HepG2 (cell line): ENCODE measurements around the gene CCDC154. TPM values are rescaled to one million over a fixed set of nuclear protein-coding genes. Genes with fewer than 3 reads are reported as not detected.

Experiments
- ATAC-seq: fragments of 200-7000 bp; cut with Tn5 transposase; 3 replicates; pipeline ENCODE4 v1.9.1; 2020; ENCODE audit warnings: mild to moderate bottlenecking, moderate library complexity
- BruUV-seq: library from RNA; stranded (reverse); fragments of 400-500 nt; replicated peaks from 2 replicates; lab custom pipeline; 2021; lab: Mats Ljungman, UMichigan
- CTCF ChIA-PET: fragments of 300-600 bp; formaldehyde crosslinking; extraction: SDS; loops from one replicate; lab custom pipeline; 2021; ENCODE audit warnings: low total read pairs, inconsistent platforms, low intra/inter-chr PET ratio; lab: Yijun Ruan, JAX
- POLR2A ChIA-PET: fragments of 350-600 bp; sonication (Branson Sonifier 250); formaldehyde crosslinking; loops from one replicate; lab custom pipeline; 2020; ENCODE audit warnings: antibody characterized with exemption, inconsistent platforms; lab: Yijun Ruan, JAX
- DNase-seq: peaks from one replicate; pipeline ENCODE4 v3.0.0-alpha.2; 2015; ENCODE audit warnings: low spot score
- FAIRE-seq: peaks from 3 replicates; lab custom pipeline; 2011; peaks lifted over from hg19 to GRCh38; lab: Jason Lieb, UNC
- H2AFZ ChIP-seq: one replicate; pipeline ENCODE4 v1.6.1; 2011; ENCODE audit warnings: low read length, inconsistent platforms
- H3K27ac ChIP-seq: fragments of 300-600 bp; 3 replicates; pipeline ENCODE4 v1.8.0; 2011; ENCODE audit warnings: mixed run types, mild to moderate bottlenecking, mixed read lengths, low read length, inconsistent platforms; ENCODE audit not compliant: insufficient read depth; ENCODE audit errors: extremely low read length
- H3K27me3 ChIP-seq, 2 experiments: fragments of 200-600 bp in 1 of 2; 2 replicates in 1 of 2; 3 replicates in 1 of 2; pipeline versions ENCODE4 v1.6.0 to v1.8.0; 2011; ENCODE audit warnings: low read length in 2 of 2, mild to moderate bottlenecking in 2 of 2, moderate library complexity in 2 of 2, inconsistent platforms in 1 of 2; ENCODE audit not compliant: insufficient read depth in 2 of 2, control insufficient read depth in 1 of 2
- H3K36me3 ChIP-seq, 2 experiments: fragments of 200-600 bp in 1 of 2; replicated peaks in 1 of 2; 2 replicates in 1 of 2; 3 replicates in 1 of 2; pipeline versions ENCODE4 v1.5.1 to v1.8.0; 2011; ENCODE audit warnings: low read length in 2 of 2, inconsistent platforms in 1 of 2; ENCODE audit not compliant: insufficient read depth in 2 of 2, control insufficient read depth in 1 of 2
- H3K4me1 ChIP-seq: 2 replicates; pipeline ENCODE4 v1.5.1; 2012; ENCODE audit warnings: low read length, inconsistent platforms; ENCODE audit not compliant: insufficient read depth
- H3K4me2 ChIP-seq: 2 replicates; pipeline ENCODE4 v1.6.0; 2011; ENCODE audit warnings: low read depth, low read length, inconsistent platforms
- H3K4me3 ChIP-seq, 3 experiments: fragments of 200-600 bp in 1 of 3; sonication (generic), shearing (Covaris generic) in 1 of 3; replicated peaks in 1 of 3; 2 replicates each; pipeline ENCODE4 v1.5.1; 2011 to 2016; ENCODE audit warnings: low read length in 3 of 3, inconsistent platforms in 2 of 3, low read depth in 2 of 3, mild to moderate bottlenecking in 2 of 3, control low read depth in 1 of 3, mixed read lengths in 1 of 3; ENCODE audit not compliant: insufficient read depth in 1 of 3
- H3K79me2 ChIP-seq: one replicate; pipeline ENCODE4 v1.6.1; 2011; ENCODE audit warnings: low read length, inconsistent platforms; ENCODE audit not compliant: insufficient read depth
- H3K9ac ChIP-seq: 2 replicates; pipeline ENCODE4 v1.6.0; 2011; ENCODE audit warnings: mild to moderate bottlenecking, low read depth, low read length, inconsistent platforms; ENCODE audit not compliant: insufficient read depth
- H3K9me3 ChIP-seq: 2 replicates; pipeline ENCODE4 v1.5.1; 2012; ENCODE audit warnings: mild to moderate bottlenecking, low read length
- H4K20me1 ChIP-seq: 2 replicates; pipeline ENCODE4 v1.6.0; 2011; ENCODE audit warnings: inconsistent platforms, mild to moderate bottlenecking, low read length, moderate library complexity; ENCODE audit not compliant: insufficient read depth
- E2F1 ChIP-seq: sonication (generic); formaldehyde crosslinking; IDR thresholded peaks from 2 replicates; pipeline ENCODE4 v1.5.0; 2020; ENCODE audit warnings: missing genetic modification reagents
- ETV5 ChIP-seq: IDR thresholded peaks from 2 replicates; pipeline ENCODE4 v1.6.1; 2018; ENCODE audit warnings: missing biosample characterization, missing genetic modification reagents, inconsistent platforms, borderline replicate concordance
- HDAC2 ChIP-seq: sonication (generic); formaldehyde crosslinking; IDR thresholded peaks from 2 replicates; pipeline ENCODE4 v1.4.0; 2020; ENCODE audit warnings: missing genetic modification reagents
- IKZF1 ChIP-seq: fragments of 450-650 bp; IDR thresholded peaks from 2 replicates; pipeline ENCODE4 v1.7.1; 2016
- MEIS2 ChIP-seq: sonication (generic); formaldehyde crosslinking; IDR thresholded peaks from 2 replicates; pipeline ENCODE4 v1.9.0; 2021; ENCODE audit warnings: mild to moderate bottlenecking, missing genetic modification reagents
- NFE2L1 ChIP-seq: sonication (generic); formaldehyde crosslinking; IDR thresholded peaks from 2 replicates; pipeline ENCODE4 v1.4.0; 2020; ENCODE audit warnings: missing genetic modification reagents, mild to moderate bottlenecking, borderline replicate concordance
- PRPF4 ChIP-seq: fragments of 200-400 bp; formaldehyde crosslinking; IDR thresholded peaks from 2 replicates; pipeline ENCODE4 v1.6.1; 2016; ENCODE audit warnings: low read length, low read depth; ENCODE audit not compliant: poor library complexity, severe bottlenecking
- REXO4 ChIP-seq: sonication (generic); formaldehyde crosslinking; IDR thresholded peaks from 2 replicates; pipeline ENCODE4 v1.8.0; 2022; ENCODE audit warnings: missing genetic modification reagents, mild to moderate bottlenecking, borderline replicate concordance
- SNAI1 ChIP-seq: sonication (generic); formaldehyde crosslinking; IDR thresholded peaks from 2 replicates; pipeline ENCODE4 v1.5.0; 2020; ENCODE audit warnings: mild to moderate bottlenecking, missing genetic modification reagents, borderline replicate concordance
- SRY ChIP-seq: sonication (generic); formaldehyde crosslinking; IDR thresholded peaks from 2 replicates; pipeline ENCODE4 v1.8.0; 2022; ENCODE audit warnings: mild to moderate bottlenecking, missing genetic modification reagents
- ZNF205 ChIP-seq: IDR thresholded peaks from 2 replicates; pipeline ENCODE4 v1.6.1; 2018; ENCODE audit warnings: missing biosample characterization, missing genetic modification reagents
- WGBS: methylation state at CpG from one replicate; pipeline ENCODE4 v1.1.6; 2017; ENCODE audit warnings: low lambda C conversion rate; 5-methylcytosine and 5-hydroxymethylcytosine counted together
- in situ Hi-C: cut with HindIII; loops from 2 replicates; pipeline ENCODE4 v1.10.0; 2017; ENCODE audit warnings: low pct_unique_long_range_greater_than_20kb; ENCODE audit not compliant: extremely low pct_ligation_motif_present
- intact Hi-C: fragments of 100-400 bp; cut with micrococcal nuclease; formaldehyde crosslinking; loops from one replicate; pipeline ENCODE4 v1.10.0; 2022; ENCODE audit not compliant: unreplicated experiment
- polyA plus RNA-seq, 8 experiments: library from polyadenylated mRNA; depleted of rRNA in 3 of 8; stranded (reverse) in 7 of 8; unstranded in 1 of 8; fragments of >200 nt; fragmentation: Illumina TruSeq in 4 of 8; extraction: Trizol in 4 of 8; gene quantifications; 2 replicates each; pipeline versions ENCODE4 v1.2.1 to v1.2.3, GENCODE V29; 2011 to 2016; ENCODE audit warnings: low read depth in 4 of 8, missing spikeins in 1 of 8, mixed read lengths in 1 of 8; ENCODE audit not compliant: insufficient read depth in 1 of 8
- total RNA-seq, 5 experiments: library from RNA; depleted of rRNA; stranded (reverse); fragments of >200 nt; fragmentation: Illumina TruSeq; extraction: Trizol; gene quantifications; 2 replicates each; pipeline ENCODE4 v1.2.3, GENCODE V29; 2016; ENCODE audit warnings: low read depth in 1 of 5

CCDC154 gene
- total and polyA plus RNA-seq, 2 of the 13 experiments (the other 11 are each of a cell fraction or from before 2014, with no cell fraction given) = 0.92 to 1.5 TPM

DNA sequence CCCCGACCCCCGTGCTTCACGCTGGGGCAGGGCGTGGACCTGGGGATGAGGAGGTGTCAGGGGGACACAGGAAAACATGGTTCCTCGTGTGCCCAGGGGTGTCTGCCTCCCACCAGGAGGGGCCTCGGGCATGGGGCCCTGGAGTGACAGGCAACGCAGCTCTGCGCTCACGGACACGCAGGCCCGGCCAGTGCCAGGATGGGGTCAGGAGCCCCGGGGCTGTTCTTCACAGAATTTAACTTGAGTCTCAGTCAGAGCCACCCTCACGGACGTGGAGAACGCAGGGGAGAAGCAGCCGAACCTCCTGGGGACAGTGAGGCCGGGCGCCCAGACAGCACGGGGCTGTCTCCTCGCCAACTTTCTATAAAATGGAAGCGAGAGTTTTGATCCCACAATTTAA lies 46.6 kb downstream of the CCDC154 start:
- WGBS = 93% methylated on average over 13 of the region's 21 CpGs
- H3K9ac ChIP-seq = no peak overlapping the region
- no peak for DNase-seq
- no TSS peak for BruUV-seq
- no peaks in the 10 kb centered on the region for H4K20me1 ChIP-seq
- H3K27me3 ChIP-seq = no peaks in the 10 kb centered on the region
- no peak overlapping the region for H3K4me3 ChIP-seq
- no peaks in the 10 kb centered on the region for H3K9me3 ChIP-seq
- no peak overlapping the region for H3K4me2 ChIP-seq
- ChIA-PET CTCF (no interaction called here), POLR2A (no interaction called here)
- in situ Hi-C loops (no loop called here), intact Hi-C loops (no loop called here)
- peaks cover 8 to 15% of the 10 kb centered on the region in 2 experiments; a peak in 4 of 5 replicates for H3K36me3 ChIP-seq
- H2AFZ ChIP-seq = no peak overlapping the region
- H3K27ac ChIP-seq = no peak overlapping the region
- no peaks in the 10 kb centered on the region for H3K79me2 ChIP-seq
- ATAC-seq = no peak
- no peaks in the 10 kb centered on the region for H3K4me1 ChIP-seq
- TF ChIP-seq MEIS2 (CRISPR knock-in tag) (no peak), SRY (no peak), NFE2L1 (CRISPR knock-in tag) (no peak), IKZF1 (no peak), ZNF205 (CRISPR knock-in tag) (no peak), SNAI1 (CRISPR knock-in tag) (no peak), REXO4 (CRISPR knock-in tag) (no peak), HDAC2 (CRISPR knock-in tag) (no peak), PRPF4 (no peak), E2F1 (no peak), ETV5 (CRISPR knock-in tag) (no peak)
- TF ChIP-seq, all 625 proteins: peak for 0
- no peak for FAIRE-seq
